ENCODE results near the gene MSI2. TPM values are rescaled to one million over a fixed set of nuclear protein-coding genes. Genes with fewer than 3 reads are reported as not detected.

The MSI2 gene
- total RNA-seq, 4 donors from 2014 or later: 27.3 to 50.4 (median 36.8) TPM

DNA sequence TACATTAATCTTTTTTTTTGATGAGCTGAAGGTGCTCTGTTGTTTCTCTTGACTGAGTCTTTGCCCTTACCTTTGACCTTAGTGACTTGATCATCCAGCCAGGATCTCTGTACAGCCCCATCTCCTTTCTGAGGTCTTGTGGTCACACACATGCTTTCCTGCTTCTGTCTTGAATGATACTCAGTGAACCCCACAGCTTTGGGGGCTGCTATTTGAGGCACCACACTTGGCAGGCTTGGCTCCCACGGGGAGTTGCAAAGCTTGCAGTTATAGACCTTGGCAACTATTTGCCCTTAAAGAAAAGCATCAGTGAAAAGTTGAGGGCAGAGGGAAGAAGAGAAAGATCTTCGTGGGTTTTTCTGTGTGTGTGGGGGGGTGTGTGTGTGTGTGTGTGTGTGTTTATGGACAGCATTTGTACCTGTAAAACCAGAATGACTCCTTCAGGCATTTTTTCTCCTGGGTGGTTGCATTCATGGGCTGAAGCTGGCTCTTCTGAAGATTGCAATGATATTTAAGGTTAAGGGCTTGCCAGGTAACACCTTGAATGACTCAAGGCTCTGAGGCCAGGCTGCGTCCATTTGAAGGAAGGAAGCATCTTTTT, 101.6 kb downstream of the MSI2 start:
- no peak overlapping the region for H3K4me3 ChIP-seq

DNA sequence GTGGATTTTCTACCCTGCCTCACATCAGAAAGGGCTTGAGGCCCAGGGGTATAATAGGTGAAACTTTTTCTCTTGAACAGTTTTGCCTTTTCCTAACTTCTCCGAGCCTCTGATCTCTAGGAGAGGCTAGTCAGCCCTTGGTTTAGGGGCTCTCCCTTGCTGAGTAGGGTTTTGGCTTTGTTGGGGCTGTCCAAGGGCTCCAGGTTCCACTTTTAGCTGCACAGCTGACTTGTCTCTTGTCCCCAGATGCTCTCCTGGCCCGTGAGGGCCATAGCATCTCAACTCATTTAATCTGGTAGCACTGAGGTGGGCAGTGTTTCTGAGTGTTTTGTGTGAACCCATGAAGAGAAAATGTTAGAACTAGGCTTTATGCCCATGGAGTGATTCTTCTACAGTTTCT, 103.9 kb downstream of the MSI2 start:
- no peak for TF ChIP-seq EP300 (IDR thresholded peaks at IDR 0.05)
- TF ChIP-seq POLR2A (IDR thresholded peaks at IDR 0.05): no peak
- TF ChIP-seq, protein P1, sequence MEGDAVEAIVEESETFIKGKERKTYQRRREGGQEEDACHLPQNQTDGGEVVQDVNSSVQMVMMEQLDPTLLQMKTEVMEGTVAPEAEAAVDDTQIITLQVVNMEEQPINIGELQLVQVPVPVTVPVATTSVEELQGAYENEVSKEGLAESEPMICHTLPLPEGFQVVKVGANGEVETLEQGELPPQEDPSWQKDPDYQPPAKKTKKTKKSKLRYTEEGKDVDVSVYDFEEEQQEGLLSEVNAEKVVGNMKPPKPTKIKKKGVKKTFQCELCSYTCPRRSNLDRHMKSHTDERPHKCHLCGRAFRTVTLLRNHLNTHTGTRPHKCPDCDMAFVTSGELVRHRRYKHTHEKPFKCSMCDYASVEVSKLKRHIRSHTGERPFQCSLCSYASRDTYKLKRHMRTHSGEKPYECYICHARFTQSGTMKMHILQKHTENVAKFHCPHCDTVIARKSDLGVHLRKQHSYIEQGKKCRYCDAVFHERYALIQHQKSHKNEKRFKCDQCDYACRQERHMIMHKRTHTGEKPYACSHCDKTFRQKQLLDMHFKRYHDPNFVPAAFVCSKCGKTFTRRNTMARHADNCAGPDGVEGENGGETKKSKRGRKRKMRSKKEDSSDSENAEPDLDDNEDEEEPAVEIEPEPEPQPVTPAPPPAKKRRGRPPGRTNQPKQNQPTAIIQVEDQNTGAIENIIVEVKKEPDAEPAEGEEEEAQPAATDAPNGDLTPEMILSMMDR (IDR thresholded peaks at IDR 0.05): no peak
- no peak for TF ChIP-seq POLR2AphosphoS5 (IDR thresholded peaks at IDR 0.05)
- 92% methylated on average over 2 of the region's 2 CpGs; no CpG with 5 or more reads in 1 of the 2 donors for WGBS, 2 donors (ENCODE audit: low coverage in 1 of 2)
- Histone ChIP-seq H3K27ac (no peak overlapping the region), H3K9me3 (no peaks in the 10 kb centered on the region), H3K4me3 (no peak overlapping the region), H3K4me1 (peaks cover 0 to 20% (median 0%) of the 10 kb centered on the region in 3 donors), H3K27me3 (no peaks in the 10 kb centered on the region), H3K36me3 (no peaks in the 10 kb centered on the region)
- no peak for ATAC-seq

More for the DNA sequence above, 101.6 kb downstream of the MSI2 start:
- Histone ChIP-seq H3K27me3 (no peaks in the 10 kb centered on the region), H3K4me1 (peaks cover 0 to 25% (median 0%) of the 10 kb centered on the region in 3 donors), H3K36me3 (no peaks in the 10 kb centered on the region), H3K9me3 (no peaks in the 10 kb centered on the region), H3K27ac (no peak overlapping the region)
- 60 to 68% methylated on average over 1 to 3 of the region's 3 CpGs for WGBS, 2 donors (ENCODE audit: low coverage in 1 of 2)
- TF ChIP-seq, protein P1 (IDR thresholded peaks at IDR 0.05): no peak
- TF ChIP-seq POLR2AphosphoS5 (IDR thresholded peaks at IDR 0.05): no peak
- no peak for ATAC-seq

- Histone ChIP-seq H3K9me3 (no peaks in the 10 kb centered on the region), H3K27me3 (no peaks in the 10 kb centered on the region), H3K4me3 (no peak overlapping the region), H3K36me3 (no peaks in the 10 kb centered on the region), H3K27ac (no peak overlapping the region), H3K4me1 (peaks cover 0 to 11% (median 0%) of the 10 kb centered on the region in 3 donors)
- TF ChIP-seq POLR2AphosphoS5 (IDR thresholded peaks at IDR 0.05): no peak
- no peak for TF ChIP-seq POLR2A (IDR thresholded peaks at IDR 0.05)
- TF ChIP-seq EP300 (IDR thresholded peaks at IDR 0.05): no peak
- TF ChIP-seq, protein P1 (IDR thresholded peaks at IDR 0.05): no peak
- ATAC-seq: no peak
- WGBS, 2 donors (ENCODE audit: low coverage in 1 of 2): 91 to 94% methylated on average over 7 of the region's 9 CpGs
These were observed 106.7 kb downstream of the MSI2 start for GRCh38 chr17:57362797-57363556.

- WGBS, 2 donors (ENCODE audit: low coverage in 1 of 2): 100% methylated on average over 2 of the region's 4 CpGs
- H3K9me3 ChIP-seq: no peaks in the 10 kb centered on the region
These were observed 107.3 kb downstream of the MSI2 start for GRCh38 chr17:57363580-57363979.

More at GRCh38 chr17:57363580-57363979, 107.3 kb downstream of the MSI2 start:
- no peaks in the 10 kb centered on the region for H3K36me3 ChIP-seq
- TF ChIP-seq POLR2AphosphoS5 (IDR thresholded peaks at IDR 0.05): no peak
- no peak for TF ChIP-seq EP300 (IDR thresholded peaks at IDR 0.05)
- TF ChIP-seq POLR2A (IDR thresholded peaks at IDR 0.05): no peak
- TF ChIP-seq, protein P1 (IDR thresholded peaks at IDR 0.05): no peak
- no peak overlapping the region for H3K4me3 ChIP-seq
- no peak for ATAC-seq
- H3K27ac ChIP-seq: no peak overlapping the region
- H3K27me3 ChIP-seq: no peaks in the 10 kb centered on the region
- peaks cover 0 to 11% (median 0%) of the 10 kb centered on the region in 3 donors for H3K4me1 ChIP-seq

Measured in gastroesophageal sphincter (tissue), 4 donors.